GM12865 (cell line): ENCODE results near the gene SCARF1.

Source experiments
- DNase-seq: peaks from one replicate; pipeline ENCODE4 v3.0.0; 2010; ENCODE audit warnings: low read depth
- H3K4me3 ChIP-seq: 2 replicates; pipeline ENCODE4 v1.5.1; 2011; ENCODE audit warnings: mild to moderate bottlenecking, low read depth, low read length, control low read depth
- TF ChIP-seq, protein P1 (sequence below): IDR thresholded peaks from 2 replicates; pipeline ENCODE4 v1.5.1; 2011; ENCODE audit warnings: low read length, control low read depth, low read depth, inconsistent platforms; ENCODE audit not compliant: insufficient read depth; ENCODE audit errors: missing control alignments

SCARF1 gene

DNA sequence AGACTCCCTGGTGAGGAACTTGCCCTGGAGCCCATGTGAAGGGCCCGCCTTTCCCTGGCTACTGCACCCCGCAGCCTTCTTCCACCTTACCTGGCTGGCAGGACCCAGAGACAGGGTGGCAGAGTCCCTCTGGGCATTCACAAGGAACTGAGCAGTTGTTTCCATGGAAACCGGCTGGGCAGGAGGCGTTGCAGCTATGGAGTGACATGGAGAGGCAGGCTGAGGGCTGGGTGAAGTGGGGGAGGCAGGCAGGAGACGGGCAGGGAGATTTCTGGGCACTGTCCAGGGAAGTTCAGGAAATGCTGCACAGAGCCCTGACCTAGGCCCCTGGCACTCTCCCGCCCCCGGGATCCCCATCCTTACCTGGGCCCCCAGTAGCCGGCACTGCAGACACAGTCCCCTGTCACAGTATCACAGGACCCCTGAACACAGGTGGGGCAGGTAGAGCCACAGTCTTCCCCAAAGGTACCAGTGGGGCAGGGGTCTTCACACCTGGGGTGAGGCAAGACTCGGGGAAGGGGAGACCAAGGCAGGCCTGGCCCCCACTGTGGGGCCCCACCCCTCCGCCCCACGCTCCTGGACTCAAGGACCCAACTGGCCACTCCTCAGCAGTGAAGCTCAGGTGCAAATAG is 5.9 kb downstream of the SCARF1 start:
- H3K4me3 ChIP-seq = no peak overlapping the region
- TF ChIP-seq, protein P1, sequence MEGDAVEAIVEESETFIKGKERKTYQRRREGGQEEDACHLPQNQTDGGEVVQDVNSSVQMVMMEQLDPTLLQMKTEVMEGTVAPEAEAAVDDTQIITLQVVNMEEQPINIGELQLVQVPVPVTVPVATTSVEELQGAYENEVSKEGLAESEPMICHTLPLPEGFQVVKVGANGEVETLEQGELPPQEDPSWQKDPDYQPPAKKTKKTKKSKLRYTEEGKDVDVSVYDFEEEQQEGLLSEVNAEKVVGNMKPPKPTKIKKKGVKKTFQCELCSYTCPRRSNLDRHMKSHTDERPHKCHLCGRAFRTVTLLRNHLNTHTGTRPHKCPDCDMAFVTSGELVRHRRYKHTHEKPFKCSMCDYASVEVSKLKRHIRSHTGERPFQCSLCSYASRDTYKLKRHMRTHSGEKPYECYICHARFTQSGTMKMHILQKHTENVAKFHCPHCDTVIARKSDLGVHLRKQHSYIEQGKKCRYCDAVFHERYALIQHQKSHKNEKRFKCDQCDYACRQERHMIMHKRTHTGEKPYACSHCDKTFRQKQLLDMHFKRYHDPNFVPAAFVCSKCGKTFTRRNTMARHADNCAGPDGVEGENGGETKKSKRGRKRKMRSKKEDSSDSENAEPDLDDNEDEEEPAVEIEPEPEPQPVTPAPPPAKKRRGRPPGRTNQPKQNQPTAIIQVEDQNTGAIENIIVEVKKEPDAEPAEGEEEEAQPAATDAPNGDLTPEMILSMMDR = no peak
- no peak for DNase-seq

DNA sequence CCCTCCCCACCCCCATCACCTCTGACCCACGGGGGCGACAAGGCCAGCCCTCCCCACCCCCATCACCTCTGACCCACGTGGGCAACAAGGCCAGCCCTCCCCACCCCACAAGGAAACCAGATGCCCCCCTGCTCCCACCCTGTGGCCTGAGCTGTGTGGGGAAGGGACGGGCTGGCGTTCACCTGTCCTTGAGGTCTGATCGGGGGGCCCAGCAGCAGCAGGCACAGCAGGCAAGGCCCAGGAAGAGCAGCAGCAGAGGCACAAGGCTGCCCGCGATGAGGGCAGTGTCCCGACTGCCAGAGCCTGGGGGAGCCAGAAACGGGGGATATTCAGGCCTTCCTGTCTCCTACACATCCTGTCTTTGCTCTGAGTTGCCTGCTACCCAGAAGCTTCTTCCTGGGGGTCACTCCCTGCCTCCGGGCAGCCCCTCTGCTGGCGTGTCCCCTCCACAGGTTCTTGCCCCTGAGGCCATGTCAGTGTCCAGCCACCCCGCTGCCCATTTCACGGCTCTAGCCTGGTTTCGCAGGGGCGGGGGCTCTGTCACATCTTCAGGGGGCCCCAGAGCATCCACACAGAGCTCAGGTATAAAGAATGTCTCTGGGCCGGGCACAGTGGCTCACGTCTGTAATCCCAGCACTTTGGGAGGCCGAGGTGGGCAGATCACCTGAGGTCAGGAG is 6.8 kb downstream of the SCARF1 start:
- no peak for DNase-seq
- TF ChIP-seq, protein P1 = no peak
- H3K4me3 ChIP-seq = no peak overlapping the region

DNA sequence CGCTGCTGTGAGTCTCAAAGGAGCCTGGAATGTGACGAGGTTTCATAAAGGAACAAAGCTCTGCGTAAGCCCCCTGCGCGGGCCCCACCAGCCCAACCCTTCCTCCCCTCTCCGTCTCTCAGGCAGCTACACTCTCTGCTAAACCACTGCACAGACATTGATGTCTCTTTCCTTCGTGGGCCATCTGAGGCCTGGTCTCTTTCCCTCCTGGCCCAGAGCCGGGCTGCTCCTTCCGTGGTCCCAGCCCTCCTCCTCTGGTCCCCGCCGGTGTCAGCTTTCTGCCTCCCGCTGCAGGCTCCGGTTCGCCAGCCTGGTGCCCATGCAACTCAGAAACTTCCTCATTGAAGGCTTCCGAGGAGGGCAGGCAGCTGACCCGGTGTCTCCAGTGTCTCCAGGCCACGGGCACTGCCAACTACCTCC is 7.4 kb downstream of the SCARF1 start:
- no peak for DNase-seq
- H3K4me3 ChIP-seq = no peak overlapping the region
- TF ChIP-seq, protein P1 = no peak

DNA sequence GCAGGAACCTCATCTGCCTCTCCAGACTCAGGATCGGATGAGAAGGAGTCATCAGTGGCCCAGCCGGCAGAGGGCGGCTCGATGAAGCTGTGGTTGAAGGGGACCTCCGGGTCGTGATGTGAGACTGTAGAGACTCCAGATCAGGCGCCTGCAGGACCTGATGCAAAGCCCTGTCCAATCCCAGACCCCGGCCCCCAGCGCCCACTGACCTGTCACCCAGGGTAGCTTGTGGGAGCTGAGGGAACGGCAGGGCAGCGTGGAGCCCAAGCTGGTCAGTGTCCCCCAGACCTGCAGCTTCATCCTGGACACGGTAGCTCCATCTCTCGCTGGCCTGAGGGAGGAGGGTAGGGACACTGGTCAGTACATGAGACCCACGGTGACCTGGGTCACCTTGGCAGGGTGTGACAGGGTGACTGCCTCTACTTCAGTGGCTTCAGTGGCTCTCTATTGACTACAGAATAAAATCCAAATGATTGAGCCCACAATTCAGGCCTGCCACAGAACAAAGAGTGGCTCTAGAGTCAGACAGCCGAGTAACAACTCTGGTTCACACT is 8.7 kb downstream of the SCARF1 start:
- TF ChIP-seq, protein P1 = no peak
- H3K4me3 ChIP-seq = no peak overlapping the region
- DNase-seq = no peak

DNA sequence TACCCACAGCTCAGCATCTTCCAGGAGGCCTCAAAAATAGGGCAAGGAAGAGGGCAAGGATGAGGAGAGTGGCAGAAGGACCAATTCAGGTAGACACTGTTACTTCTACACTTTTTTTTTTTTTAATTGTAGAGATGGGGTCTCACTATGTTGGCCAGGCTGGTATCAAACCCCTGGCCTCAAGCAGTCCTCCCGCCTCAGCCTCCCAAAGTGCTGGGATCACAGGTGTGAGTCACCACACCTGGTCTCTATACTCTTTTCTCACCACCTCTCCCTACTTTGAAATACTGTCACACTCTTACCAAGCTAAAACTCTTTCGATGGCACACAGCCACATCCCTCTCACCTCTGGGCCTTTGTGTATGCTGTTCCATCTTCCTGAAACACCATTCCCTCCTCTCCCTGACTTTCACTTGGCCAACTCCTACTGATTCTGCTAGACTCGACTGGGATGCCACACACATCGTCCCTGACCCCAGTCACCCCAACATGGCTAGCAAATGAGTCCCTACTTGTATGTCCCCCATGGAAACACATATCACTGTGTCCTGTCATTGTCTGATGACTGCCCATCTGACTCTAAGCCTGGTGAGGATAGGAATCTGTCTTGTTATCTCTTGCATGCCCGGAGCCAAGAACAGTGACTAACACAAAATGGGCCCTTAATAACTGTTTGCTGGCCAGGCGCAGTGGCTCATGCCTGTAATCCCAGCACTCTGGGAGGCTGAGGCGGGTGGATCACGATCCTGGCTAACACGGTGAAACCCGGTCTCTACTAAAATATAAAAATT is 9.7 kb downstream of the SCARF1 start:
- TF ChIP-seq, protein P1 = no peak
- DNase-seq = no peak
- H3K4me3 ChIP-seq = no peak overlapping the region

DNA sequence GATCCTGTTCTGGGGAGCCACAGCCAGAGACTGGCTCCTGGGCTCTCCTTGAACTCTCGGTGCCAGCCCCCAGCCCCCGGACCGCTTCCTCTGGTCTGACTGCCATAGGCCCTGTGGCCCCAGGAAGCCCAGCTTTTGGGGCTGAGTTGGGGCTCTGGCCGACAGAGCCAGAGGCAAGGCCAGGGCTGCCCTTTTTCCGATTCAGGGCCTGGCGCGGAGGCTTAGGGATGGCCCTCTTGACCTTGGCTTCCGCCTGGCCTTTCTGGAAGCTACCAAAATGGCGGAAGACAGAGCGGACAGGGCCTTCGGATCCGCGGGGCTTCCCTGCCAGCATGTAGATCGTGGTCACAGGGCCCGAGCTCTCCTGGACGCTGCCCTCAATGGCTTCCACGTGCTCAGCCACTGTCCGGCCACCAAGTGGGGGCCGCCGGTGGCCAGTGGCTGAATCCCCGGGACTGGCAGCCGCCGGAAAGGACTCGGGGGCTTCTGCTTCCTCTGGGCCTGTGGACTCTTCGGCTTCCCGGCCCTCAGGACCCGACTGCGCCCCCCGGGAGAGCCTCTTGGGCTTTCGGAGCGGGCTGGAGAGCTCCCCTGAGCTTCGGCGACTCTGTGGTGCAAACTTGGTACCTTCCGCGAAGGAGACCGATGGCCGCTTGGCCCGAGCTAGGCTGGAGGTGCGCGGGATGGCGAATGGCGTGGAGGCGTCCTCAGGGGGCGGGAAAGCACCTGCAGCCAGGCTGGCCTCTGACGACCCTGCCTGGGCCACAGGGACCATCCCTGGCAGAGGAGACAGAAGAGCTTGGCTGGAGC is 10.5 kb downstream of the SCARF1 start:
- DNase-seq = no peak
- H3K4me3 ChIP-seq = no peak overlapping the region
- TF ChIP-seq, protein P1 = no peak
